ENCODE results near the gene TULP4. TPM values are rescaled to one million over a fixed set of nuclear protein-coding genes. Genes with fewer than 3 reads are reported as not detected.

The TULP4 gene
- total RNA-seq, 2 donors from 2014 or later: 140 to 199 TPM

Other genes with a start within 250 kb of the TULP4 start
- gene SERAC1, start 144.2 kb upstream of the TULP4 start, total RNA-seq: 1 to 10 TPM; 5.0 to 5.8 TPM
- 1 to 10 TPM; 3.1 to 4.4 TPM for gene GTF2H5, start 144.1 kb upstream of the TULP4 start, total RNA-seq
- 10 to 100 TPM; 13.9 to 14.4 TPM for gene TMEM181, start 247.6 kb downstream of the TULP4 start, total RNA-seq

Data from right atrium auricular region (tissue), 2 donors.